ENCODE results near the gene SLC35E2B.
"Not testable (repeated sequence)": the region's sequence is repeated elsewhere in the genome, so short reads cannot be mapped to it uniquely, and the experiment has no call there.

The SLC35E2B gene

GRCh38 chr1:1680031-1680911, 12.3 kb downstream of the SLC35E2B start:
- ATAC-seq: no peak
- no peak for TF ChIP-seq TOX (CRISPR knock-in tag; IDR thresholded peaks at IDR 0.05; ENCODE audit: borderline replicate concordance)
- no peak for TF ChIP-seq SNAI2 (CRISPR knock-in tag; IDR thresholded peaks at IDR 0.05)
- TF ChIP-seq ZFP3 (CRISPR knock-in tag; IDR thresholded peaks at IDR 0.05): no peak
- TF ChIP-seq ARNTL (CRISPR knock-in tag; IDR thresholded peaks at IDR 0.05; ENCODE audit: borderline replicate concordance, low read depth): no peak
- TF ChIP-seq ISL1 (CRISPR knock-in tag; IDR thresholded peaks at IDR 0.05): no peak
- TF ChIP-seq ZNF8 (CRISPR knock-in tag; IDR thresholded peaks at IDR 0.05): no peak
- no peak for TF ChIP-seq BACH2 (CRISPR knock-in tag; IDR thresholded peaks at IDR 0.05; ENCODE audit: borderline replicate concordance)
- TF ChIP-seq CREB5 (CRISPR knock-in tag; IDR thresholded peaks at IDR 0.05; ENCODE audit: low read depth): no peak
- no peak for TF ChIP-seq ZC3H10 (CRISPR knock-in tag; IDR thresholded peaks at IDR 0.05)
- no peak for TF ChIP-seq ZNF70 (CRISPR knock-in tag; IDR thresholded peaks at IDR 0.05)
- TF ChIP-seq ZFP30 (CRISPR knock-in tag; IDR thresholded peaks at IDR 0.05): no peak
- TF ChIP-seq GLIS3 (CRISPR knock-in tag; IDR thresholded peaks at IDR 0.05): no peak
- no peak for TF ChIP-seq RARB (CRISPR knock-in tag; IDR thresholded peaks at IDR 0.05)
- no peak for TF ChIP-seq POU6F1 (CRISPR knock-in tag; IDR thresholded peaks at IDR 0.05; ENCODE audit: borderline replicate concordance, low read depth)
- no peak for TF ChIP-seq TSHZ2 (CRISPR knock-in tag; IDR thresholded peaks at IDR 0.05)
- TF ChIP-seq PPARA (CRISPR knock-in tag; IDR thresholded peaks at IDR 0.05; ENCODE audit: borderline replicate concordance): no peak

- ATAC-seq: no peak; the same call in 2 of the 3 replicates
- TF ChIP-seq SNAI2 (CRISPR knock-in tag; IDR thresholded peaks at IDR 0.05): no peak
- no peak for TF ChIP-seq CREB5 (CRISPR knock-in tag; IDR thresholded peaks at IDR 0.05; ENCODE audit: low read depth)
These were observed 13.8 kb downstream of the SLC35E2B start for GRCh38 chr1:1678581-1679380.

- ATAC-seq: no peak
- TF ChIP-seq TCF4 (CRISPR knock-in tag; IDR thresholded peaks at IDR 0.05; ENCODE audit: borderline replicate concordance) (no peak), PATZ1 (CRISPR knock-in tag; IDR thresholded peaks at IDR 0.05; ENCODE audit: borderline replicate concordance) (no peak), TOX (CRISPR knock-in tag; IDR thresholded peaks at IDR 0.05; ENCODE audit: borderline replicate concordance) (no peak), ZNF70 (CRISPR knock-in tag; IDR thresholded peaks at IDR 0.05) (no peak), ZNF8 (CRISPR knock-in tag; IDR thresholded peaks at IDR 0.05) (no peak), BACH2 (CRISPR knock-in tag; IDR thresholded peaks at IDR 0.05; ENCODE audit: borderline replicate concordance) (no peak), ZNF565 (CRISPR knock-in tag; conservative IDR thresholded peaks at IDR 0.05; ENCODE audit: low read depth) (no peak), ISL1 (CRISPR knock-in tag; IDR thresholded peaks at IDR 0.05) (no peak), ZFP3 (CRISPR knock-in tag; IDR thresholded peaks at IDR 0.05) (no peak), ZC3H10 (CRISPR knock-in tag; IDR thresholded peaks at IDR 0.05) (no peak), GLIS3 (CRISPR knock-in tag; IDR thresholded peaks at IDR 0.05) (no peak), CREB5 (CRISPR knock-in tag; IDR thresholded peaks at IDR 0.05; ENCODE audit: low read depth) (no peak), POU6F1 (CRISPR knock-in tag; IDR thresholded peaks at IDR 0.05; ENCODE audit: borderline replicate concordance, low read depth) (no peak)
These were observed 14.6 kb downstream of the SLC35E2B start for GRCh38 chr1:1677718-1678580.

- ATAC-seq: not testable (repeated sequence)
These were observed 16.5 kb downstream of the SLC35E2B start for GRCh38 chr1:1676087-1676486.

All from SK-N-SH treated with all-trans-retinoic acid at 6 μM for 48 hours (cell line).